MM.1S (cell line): ENCODE results near the gene ID2.

Source experiments
- DNase-seq: peaks from one replicate; pipeline ENCODE4 v3.0.0-alpha.2; 2015
- H2AFZ ChIP-seq: fragments of 300-600 bp; sonication (generic); 2 replicates; pipeline ENCODE4 v1.6.0; 2016; ENCODE audit warnings: antibody characterized with exemption, low read length
- H3F3A ChIP-seq: fragments of 300-600 bp; sonication (generic); 2 replicates; pipeline ENCODE4 v1.6.1; 2016; ENCODE audit warnings: mild to moderate bottlenecking, antibody characterized with exemption, low read length, moderate library complexity, mixed read lengths; ENCODE audit not compliant: insufficient read depth
- H3K27ac ChIP-seq: fragments of 300-600 bp; sonication (generic); 2 replicates; pipeline ENCODE4 v1.5.1; 2016; ENCODE audit warnings: mild to moderate bottlenecking, low read length
- H3K27me3 ChIP-seq: fragments of 300-600 bp; sonication (generic); replicated peaks from 2 replicates; pipeline ENCODE4 v1.6.0; 2016; ENCODE audit warnings: low read length; ENCODE audit not compliant: insufficient read depth
- H3K36me3 ChIP-seq: fragments of 300-600 bp; sonication (generic); replicated peaks from 2 replicates; pipeline ENCODE4 v1.6.1; 2016; ENCODE audit warnings: mild to moderate bottlenecking, low read length, mixed read lengths; ENCODE audit not compliant: insufficient read depth
- H3K4me1 ChIP-seq: fragments of 300-600 bp; sonication (generic); 2 replicates; pipeline ENCODE4 v1.6.1; 2016; ENCODE audit warnings: low read length, mixed read lengths
- H3K4me2 ChIP-seq: fragments of 300-600 bp; sonication (generic); 2 replicates; pipeline ENCODE4 v1.6.0; 2016; ENCODE audit warnings: low read depth, low read length
- H3K4me3 ChIP-seq: fragments of 300-600 bp; sonication (generic); 2 replicates; pipeline ENCODE4 v1.5.1; 2016; ENCODE audit warnings: low read length, mixed read lengths
- H3K79me2 ChIP-seq: fragments of 300-600 bp; sonication (generic); 2 replicates; pipeline ENCODE4 v1.6.1; 2016; ENCODE audit warnings: mixed run types, low read length, mixed read lengths
- H3K9ac ChIP-seq: fragments of 300-600 bp; sonication (generic); 2 replicates; pipeline ENCODE4 v1.6.1; 2016; ENCODE audit warnings: low read length, mixed read lengths
- H3K9me2 ChIP-seq: fragments of 300-600 bp; sonication (generic); replicated peaks from 2 replicates; pipeline ENCODE4 v1.6.1; 2016; ENCODE audit warnings: mild to moderate bottlenecking, low read length, mixed read lengths; ENCODE audit not compliant: insufficient read depth
- H3K9me3 ChIP-seq: fragments of 300-600 bp; sonication (generic); replicated peaks from 2 replicates; pipeline ENCODE4 v1.6.1; 2016; ENCODE audit warnings: mild to moderate bottlenecking, low read length, mixed read lengths; ENCODE audit not compliant: insufficient read depth
- H4K20me1 ChIP-seq: fragments of 300-600 bp; sonication (generic); 2 replicates; pipeline ENCODE4 v1.6.1; 2016; ENCODE audit warnings: mild to moderate bottlenecking, low read length, moderate library complexity, mixed read lengths; ENCODE audit not compliant: insufficient read depth
- CTCF ChIP-seq: fragments of 300-600 bp; sonication (generic); IDR thresholded peaks from 2 replicates; pipeline ENCODE4 v1.5.1; 2016; ENCODE audit warnings: antibody characterized with exemption, low read length, mixed read lengths
- EZH2 ChIP-seq: fragments of 300-600 bp; sonication (generic); optimal IDR thresholded peaks from 2 replicates; pipeline ENCODE3; 2017; ENCODE audit warnings: low read depth, mild to moderate bottlenecking, antibody characterized with exemption, low read length, mixed read lengths
- EZH2phosphoT487 ChIP-seq: fragments of 300-600 bp; sonication (generic); IDR thresholded peaks from 2 replicates; pipeline ENCODE4 v1.6.1; 2018; ENCODE audit warnings: antibody characterized with exemption, low read length

The ID2 gene

DNA sequence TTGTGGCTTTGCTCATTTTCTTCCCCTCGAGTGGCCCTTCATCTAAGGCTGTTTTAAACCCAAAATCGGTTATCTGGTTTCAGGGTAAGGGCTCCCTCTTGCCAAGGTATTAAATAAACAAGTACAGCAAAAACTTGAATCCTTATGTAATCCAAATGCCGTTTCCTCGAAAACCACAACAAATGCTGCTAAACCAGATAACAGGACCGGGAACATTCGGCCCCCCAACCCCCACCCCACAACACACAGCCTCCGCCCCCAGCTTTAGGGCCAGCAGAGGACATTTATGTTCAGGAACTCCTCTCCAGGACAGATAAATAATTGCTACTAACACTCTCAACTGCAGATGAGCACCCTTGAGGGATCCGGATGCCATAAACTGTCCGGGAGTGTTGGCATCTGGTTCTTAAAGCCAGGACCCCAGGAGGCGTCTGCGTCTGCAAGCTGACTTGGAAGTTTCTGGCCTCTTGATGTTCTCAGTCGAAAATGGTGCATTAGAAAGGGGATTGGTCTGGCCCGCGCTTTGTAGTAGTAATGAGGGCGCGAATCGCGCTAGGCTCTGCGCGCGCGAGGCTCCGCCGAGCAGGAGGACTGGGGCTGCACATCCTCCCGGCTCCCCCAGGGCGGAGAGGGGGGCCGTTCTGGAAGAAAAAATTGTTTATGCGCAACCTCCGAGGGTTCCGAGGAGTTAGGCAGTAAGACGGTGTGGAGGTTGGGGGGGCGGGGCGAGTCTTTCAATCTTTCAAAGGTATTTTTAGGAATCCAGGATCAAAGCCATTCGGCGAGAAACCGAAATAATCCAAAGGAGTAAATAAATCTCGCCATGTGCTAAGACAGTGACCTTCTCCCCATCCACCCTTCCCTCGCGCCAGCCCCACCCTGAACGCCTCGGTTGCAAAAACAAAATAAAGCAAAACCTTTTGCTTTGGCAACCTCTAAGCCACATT is 3.9 kb upstream of the ID2 start:
- H2AFZ ChIP-seq, result peak overlapping the region; percentile 31

GRCh38 chr2:8678731-8679566 is 2.9 kb upstream of the ID2 start:
- Histone ChIP-seq H3K9me2 (no peaks in the 10 kb centered on the region), H3K36me3 (no peaks in the 10 kb centered on the region), H3K27me3 (no peaks in the 10 kb centered on the region), H3K27ac (peak overlapping the region; percentile 36; the same call in 1 of the 2 replicates), H3F3A (peaks cover 24% of the 10 kb centered on the region), H4K20me1 (no peaks in the 10 kb centered on the region), H3K79me2 (peaks cover 19% of the 10 kb centered on the region), H3K4me3 (peak overlapping the region; percentile 55), H3K4me2 (peak overlapping the region; percentile 60; the same call in 1 of the 2 replicates), H3K9ac (peak overlapping the region; percentile 41; the same call in 1 of the 2 replicates), H3K9me3 (no peaks in the 10 kb centered on the region), H2AFZ (peak overlapping the region; percentile 64), H3K4me1 (peaks cover 20% of the 10 kb centered on the region)
- DNase-seq, result peak; percentile 97
- TF ChIP-seq EZH2phosphoT487 (no peak), EZH2 (no peak), CTCF (no peak)

More for the DNA sequence above, 3.9 kb upstream of the ID2 start:
- DNase-seq, result peak; percentile 48
- Histone ChIP-seq H3F3A (peaks cover 19% of the 10 kb centered on the region), H3K9me2 (no peaks in the 10 kb centered on the region), H3K4me3 (peak overlapping the region; percentile 63), H3K9ac (peak overlapping the region; percentile 41), H3K4me2 (peak overlapping the region; percentile 73), H3K27ac (peak overlapping the region; percentile 74), H3K4me1 (peaks cover 20% of the 10 kb centered on the region), H3K27me3 (no peaks in the 10 kb centered on the region), H3K36me3 (no peaks in the 10 kb centered on the region), H3K79me2 (peaks cover 10% of the 10 kb centered on the region), H3K9me3 (no peaks in the 10 kb centered on the region), H4K20me1 (no peaks in the 10 kb centered on the region)
- TF ChIP-seq EZH2 (no peak), EZH2phosphoT487 (no peak), CTCF (no peak)

GRCh38 chr2:8679567-8679826 is 2.4 kb upstream of the ID2 start:
- TF ChIP-seq CTCF, result no peak
- no peak for TF ChIP-seq EZH2
- TF ChIP-seq EZH2phosphoT487, result no peak
- H3F3A ChIP-seq, result peaks cover 25% of the 10 kb centered on the region
- H3K9me2 ChIP-seq, result no peaks in the 10 kb centered on the region
- no peaks in the 10 kb centered on the region for H3K27me3 ChIP-seq
- H3K36me3 ChIP-seq, result no peaks in the 10 kb centered on the region
- peaks cover 19% of the 10 kb centered on the region for H3K79me2 ChIP-seq
- H3K9me3 ChIP-seq, result no peaks in the 10 kb centered on the region
- no peak for DNase-seq
- H2AFZ ChIP-seq, result no peak overlapping the region
- peaks cover 20% of the 10 kb centered on the region for H3K4me1 ChIP-seq
- H4K20me1 ChIP-seq, result no peaks in the 10 kb centered on the region
- H3K27ac ChIP-seq, result no peak overlapping the region
- H3K4me2 ChIP-seq, result peak overlapping the region; percentile 60; the same call in 1 of the 2 replicates
- 0 out of 2 replicates have a peak overlapping the region, but pooled peaks have one; percentile 41 for H3K9ac ChIP-seq
- H3K4me3 ChIP-seq, result peak overlapping the region; percentile 55; the same call in 1 of the 2 replicates
